Left lung (tissue), 10 donors: ENCODE data around the gene DNAH3. TPM values are rescaled to one million over a fixed set of nuclear protein-coding genes. Genes with fewer than 3 reads are reported as not detected.

Source experiments
- ATAC-seq: fragments of 200-7000 bp; cut with Tn5 transposase; one replicate; pipeline ENCODE4 v1.9.1; 2020; ENCODE audit warnings: moderate library complexity
- DNase-seq, 4 donors: peaks; one replicate each; pipeline ENCODE4 v3.0.0-alpha.2; 2013 to 2020
- H3K27ac ChIP-seq, 2 donors: fragments of 200-600 bp; sonication (generic) in 1 of 2; one replicate each; pipeline versions ENCODE4 v1.5.0 to v1.8.0; 2020 to 2021
- H3K27me3 ChIP-seq, 2 donors: fragments of 200-600 bp; sonication (generic) in 1 of 2; one replicate each; pipeline versions ENCODE4 v1.5.0 to v1.8.0; 2020 to 2021
- H3K36me3 ChIP-seq, 2 donors: fragments of 200-600 bp; sonication (generic) in 1 of 2; one replicate each; pipeline versions ENCODE4 v1.5.0 to v1.8.0; 2020 to 2021
- H3K4me1 ChIP-seq, 2 donors: fragments of 200-600 bp; one replicate each; pipeline ENCODE4 v1.8.0; 2021
- H3K4me3 ChIP-seq, 2 donors: fragments of 200-600 bp; sonication (generic) in 1 of 2; one replicate each; pipeline versions ENCODE4 v1.5.0 to v1.8.0; 2020 to 2021; ENCODE audit warnings: mild to moderate bottlenecking in 1 of 2
- H3K9me3 ChIP-seq, 2 donors: fragments of 200-600 bp; sonication (generic) in 1 of 2; one replicate each; pipeline versions ENCODE4 v1.5.0 to v1.8.0; 2020 to 2021
- intact Hi-C, 2 donors: fragments of 100-400 bp; cut with DNase I; formaldehyde crosslinking; loops; one replicate each; pipeline versions ENCODE4 v1.11.2 to v1.14.2; 2022
- polyA plus RNA-seq, 6 donors: library from polyadenylated mRNA; unstranded; fragments of 120-200 nt; gene quantifications; one replicate each; pipeline ENCODE4 v1.2.1, GENCODE V29; 2013; ENCODE audit not compliant: insufficient read length in 6 of 6
- total RNA-seq, 2 donors: library from RNA; stranded (reverse); fragmentation: NEBNext Ultra II Directional; extraction: Animal tissue kit (Norgen Biotek cat#: 25700); gene quantifications; one replicate each; pipeline ENCODE4 v1.2.1, GENCODE V29; 2021
- TF ChIP-seq, protein P1 (sequence below), 2 donors: fragments of 200-600 bp; sonication (generic) in 1 of 2; IDR thresholded peaks; one replicate each; pipeline versions ENCODE4 v1.5.0 to v1.8.0; 2021; ENCODE audit warnings: antibody characterized with exemption in 2 of 2
- donor health status: DM: no; HTN: yes; CAD: no.
- donor health status: DM: no; HTN: no; CAD: no.

Gene DNAH3
- total and polyA plus RNA-seq, 8 donors = 0.88 to 6.4 (median 3.2) TPM; not detected in 1

DNA sequence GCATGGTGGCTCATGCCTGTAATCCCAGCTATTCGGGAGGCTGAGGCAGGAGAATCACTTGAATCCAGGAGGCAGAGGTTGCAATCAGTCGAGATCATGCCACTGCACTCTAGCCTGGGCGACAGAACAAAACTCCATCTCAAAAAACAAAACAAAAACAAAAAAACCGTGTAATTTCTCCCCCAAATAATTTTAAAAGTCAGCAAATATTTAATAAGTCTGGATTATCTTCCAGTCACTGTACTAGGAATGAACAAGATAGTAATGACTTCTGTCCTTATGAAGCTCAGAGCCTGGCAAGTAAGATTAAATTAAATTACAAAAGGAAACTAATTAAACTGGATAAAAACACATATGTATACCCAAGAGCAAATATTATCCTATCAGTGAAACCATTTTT lies 113.5 kb downstream of the DNAH3 start:
- H3K36me3 ChIP-seq = no peaks in the 10 kb centered on the region
- DNase-seq (no peak), ATAC-seq (no peak)
- H3K27ac ChIP-seq = no peak overlapping the region
- H3K4me3 ChIP-seq = no peak overlapping the region
- H3K4me1 ChIP-seq = no peaks in the 10 kb centered on the region
- H3K27me3 ChIP-seq = no peaks in the 10 kb centered on the region
- intact Hi-C loops = no loop called here
- no peaks in the 10 kb centered on the region for H3K9me3 ChIP-seq
- TF ChIP-seq, protein P1, sequence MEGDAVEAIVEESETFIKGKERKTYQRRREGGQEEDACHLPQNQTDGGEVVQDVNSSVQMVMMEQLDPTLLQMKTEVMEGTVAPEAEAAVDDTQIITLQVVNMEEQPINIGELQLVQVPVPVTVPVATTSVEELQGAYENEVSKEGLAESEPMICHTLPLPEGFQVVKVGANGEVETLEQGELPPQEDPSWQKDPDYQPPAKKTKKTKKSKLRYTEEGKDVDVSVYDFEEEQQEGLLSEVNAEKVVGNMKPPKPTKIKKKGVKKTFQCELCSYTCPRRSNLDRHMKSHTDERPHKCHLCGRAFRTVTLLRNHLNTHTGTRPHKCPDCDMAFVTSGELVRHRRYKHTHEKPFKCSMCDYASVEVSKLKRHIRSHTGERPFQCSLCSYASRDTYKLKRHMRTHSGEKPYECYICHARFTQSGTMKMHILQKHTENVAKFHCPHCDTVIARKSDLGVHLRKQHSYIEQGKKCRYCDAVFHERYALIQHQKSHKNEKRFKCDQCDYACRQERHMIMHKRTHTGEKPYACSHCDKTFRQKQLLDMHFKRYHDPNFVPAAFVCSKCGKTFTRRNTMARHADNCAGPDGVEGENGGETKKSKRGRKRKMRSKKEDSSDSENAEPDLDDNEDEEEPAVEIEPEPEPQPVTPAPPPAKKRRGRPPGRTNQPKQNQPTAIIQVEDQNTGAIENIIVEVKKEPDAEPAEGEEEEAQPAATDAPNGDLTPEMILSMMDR (IDR thresholded peaks at IDR 0.05) = no peak

DNA sequence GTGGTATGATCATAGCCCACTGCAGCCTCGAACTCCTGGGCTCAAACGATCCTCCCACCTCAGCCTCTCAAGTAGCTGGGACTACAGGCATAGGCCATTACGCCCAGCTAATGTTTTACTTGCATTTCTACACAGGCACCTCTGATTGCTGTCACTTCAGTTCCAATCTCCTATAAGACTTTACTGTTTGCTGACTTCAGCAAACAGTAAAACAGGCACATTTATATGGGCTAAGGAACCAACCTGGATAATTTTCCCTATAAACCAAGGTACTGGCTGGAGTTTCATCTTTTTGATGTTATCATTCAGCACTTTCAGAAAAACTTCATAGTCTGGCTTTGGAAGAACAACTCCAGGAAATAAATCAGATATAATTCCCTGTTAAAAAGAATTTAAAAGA lies 114.2 kb downstream of the DNAH3 start:
- intact Hi-C loops = no loop called here

DNA sequence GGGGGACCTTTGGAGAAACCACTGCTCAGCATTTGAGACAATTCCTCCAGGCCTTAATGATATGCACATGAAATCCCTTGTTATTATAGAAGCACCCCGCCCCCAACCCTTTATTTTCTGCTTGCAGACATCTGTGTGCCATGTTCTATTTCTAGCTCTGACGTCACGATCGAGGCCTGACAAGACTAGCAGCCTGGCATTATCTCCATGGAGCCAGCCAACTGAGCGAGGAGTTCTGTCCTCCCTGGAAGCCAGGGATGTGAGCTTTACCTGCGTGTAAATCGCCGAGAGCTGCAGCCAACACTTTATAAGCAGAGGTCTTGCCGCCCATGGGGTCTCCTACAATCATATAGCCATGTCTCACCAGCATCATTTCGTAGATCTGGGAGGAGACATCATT lies 116.9 kb downstream of the DNAH3 start:
- intact Hi-C loops = no loop called here
- DNase-seq (no peak), ATAC-seq (no peak)
- no peaks in the 10 kb centered on the region for H3K9me3 ChIP-seq
- H3K4me1 ChIP-seq = no peaks in the 10 kb centered on the region
- TF ChIP-seq, protein P1 (IDR thresholded peaks at IDR 0.05) = no peak
- H3K27ac ChIP-seq = no peak overlapping the region
- H3K36me3 ChIP-seq = no peaks in the 10 kb centered on the region
- no peaks in the 10 kb centered on the region for H3K27me3 ChIP-seq
- H3K4me3 ChIP-seq = no peak overlapping the region

More for the DNA sequence above, 114.2 kb downstream of the DNAH3 start:
- ATAC-seq = no peak
- DNase-seq = no peak
- Histone ChIP-seq H3K27me3 (no peaks in the 10 kb centered on the region), H3K36me3 (no peaks in the 10 kb centered on the region), H3K27ac (no peak overlapping the region), H3K4me1 (no peaks in the 10 kb centered on the region), H3K4me3 (no peak overlapping the region), H3K9me3 (no peaks in the 10 kb centered on the region)
- TF ChIP-seq, protein P1 (IDR thresholded peaks at IDR 0.05) = no peak

DNA sequence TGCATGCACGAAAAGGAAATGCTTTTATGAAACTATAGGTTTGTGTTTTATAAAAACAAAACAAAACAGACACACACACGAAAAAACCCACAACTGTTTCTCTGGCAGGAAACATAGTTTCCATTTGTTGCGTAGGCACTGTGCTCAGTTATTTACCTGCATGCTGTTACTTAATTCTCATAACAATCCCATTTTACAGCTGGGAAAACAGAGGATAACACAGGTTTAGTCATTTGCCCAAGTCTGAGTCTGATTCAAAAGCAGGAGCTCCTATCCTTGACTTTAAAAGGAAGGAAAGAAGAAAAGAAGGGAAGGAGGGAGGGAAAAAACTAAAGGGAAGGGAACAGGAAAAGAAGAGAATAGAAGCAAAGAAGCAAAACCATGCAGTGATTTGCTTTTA lies 117.4 kb downstream of the DNAH3 start:
- no peak for DNase-seq
- no peaks in the 10 kb centered on the region for H3K9me3 ChIP-seq
- H3K27ac ChIP-seq = no peak overlapping the region
- TF ChIP-seq, protein P1 (IDR thresholded peaks at IDR 0.05) = no peak
- H3K4me1 ChIP-seq = no peaks in the 10 kb centered on the region
- no peaks in the 10 kb centered on the region for H3K27me3 ChIP-seq
- intact Hi-C loops = no loop called here
- no peaks in the 10 kb centered on the region for H3K36me3 ChIP-seq
- no peak for ATAC-seq
- no peak overlapping the region for H3K4me3 ChIP-seq

DNA sequence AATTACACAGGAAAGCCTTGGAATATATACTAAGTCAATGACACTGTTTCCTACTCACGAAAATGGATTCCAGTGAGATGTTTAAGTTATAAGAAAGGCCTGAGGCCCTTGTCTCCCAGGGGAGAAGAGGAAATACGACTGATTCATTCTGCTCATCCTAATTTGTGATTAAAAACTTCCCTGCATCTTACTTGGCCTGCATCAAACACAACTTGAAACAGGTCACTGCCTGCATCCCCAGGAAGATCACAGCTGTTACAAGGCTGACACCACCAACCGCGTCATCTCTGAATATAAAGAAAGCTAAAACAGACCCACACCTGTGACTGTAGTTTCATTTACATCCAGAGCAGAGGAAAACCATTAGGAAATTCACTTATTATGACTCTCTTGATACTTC lies 121.9 kb downstream of the DNAH3 start:
- no peak for DNase-seq
- TF ChIP-seq, protein P1 (IDR thresholded peaks at IDR 0.05) = no peak
- Histone ChIP-seq H3K27me3 (no peaks in the 10 kb centered on the region), H3K4me3 (no peak overlapping the region), H3K27ac (no peak overlapping the region), H3K9me3 (no peaks in the 10 kb centered on the region), H3K4me1 (no peaks in the 10 kb centered on the region), H3K36me3 (no peaks in the 10 kb centered on the region)
- intact Hi-C loops = no loop called here
- no peak for ATAC-seq
